ENCODE results near the gene SMIM41.

- no peak for TF ChIP-seq REST (IDR thresholded peaks at IDR 0.05; ENCODE audit: insufficient read depth in 1 of 2, low read depth in 2 of 2, low read length in 2 of 2)
- TF ChIP-seq POLR2AphosphoS5 (IDR thresholded peaks at IDR 0.05; ENCODE audit: low read depth, low read length) = no peak
- no peak for TF ChIP-seq SIN3A (IDR thresholded peaks at IDR 0.05; ENCODE audit: borderline replicate concordance, insufficient read depth, low read length)
- TF ChIP-seq TAF1 (IDR thresholded peaks at IDR 0.05; ENCODE audit: borderline replicate concordance, insufficient read depth, low read length) = no peak
- no peak for TF ChIP-seq FOXP2 (optimal IDR thresholded peaks at IDR 0.05; ENCODE audit: borderline replicate concordance, extremely low read depth, extremely low read length, insufficient read depth)
These were observed 3.1 kb downstream of the SMIM41 start for GRCh38 chr12:52082669-52082987.

All from PFSK-1 (cell line).